Activated T-helper 1 cell treated with Interleukin-2 at 50 U/mL for 16 hours (primary cell): ENCODE results near the gene SULF2.

ENCODE experiments used
- DNase-seq: peaks from one replicate; pipeline ENCODE4 v3.0.0-alpha.2; 2020; ENCODE audit warnings: low read depth

The SULF2 gene

DNA sequence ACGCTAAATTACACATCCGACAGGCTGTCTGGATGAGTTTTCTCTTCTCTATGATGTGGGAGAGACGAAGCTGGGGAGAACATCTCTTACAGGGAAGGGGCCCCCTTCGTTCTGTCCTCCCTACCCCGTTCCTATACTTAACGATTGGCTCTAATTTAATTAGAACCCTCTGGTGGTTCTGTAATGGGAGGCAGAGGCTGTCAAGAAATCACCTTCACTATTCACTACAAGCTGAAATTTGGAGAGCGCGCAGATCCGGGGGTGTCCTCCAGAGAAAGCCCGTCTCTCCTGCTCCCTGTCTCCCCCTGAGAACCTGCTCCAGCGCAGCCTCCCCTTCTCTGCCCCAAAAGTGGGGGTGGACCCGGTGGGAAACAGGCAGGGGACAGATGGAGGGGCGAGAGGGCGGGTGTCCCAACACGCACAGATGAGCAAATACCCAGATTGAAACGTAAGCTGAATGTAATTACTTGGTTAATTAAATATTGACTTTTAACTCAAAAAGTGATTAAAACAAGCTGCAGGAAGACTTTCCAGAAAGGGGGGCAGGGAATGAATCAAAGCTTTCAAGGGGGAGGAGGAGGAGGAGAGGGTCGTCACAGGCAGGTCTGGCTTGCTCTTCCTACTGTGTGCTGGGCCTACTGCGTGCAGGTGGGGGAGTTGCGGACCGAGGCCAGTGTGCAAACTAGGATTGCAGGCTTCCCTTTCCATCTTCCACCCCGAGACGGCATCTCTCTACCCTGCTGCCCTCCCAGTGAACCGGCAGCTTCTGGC lies 1.3 kb downstream of the SULF2 start:
- DNase-seq: no peak

DNA sequence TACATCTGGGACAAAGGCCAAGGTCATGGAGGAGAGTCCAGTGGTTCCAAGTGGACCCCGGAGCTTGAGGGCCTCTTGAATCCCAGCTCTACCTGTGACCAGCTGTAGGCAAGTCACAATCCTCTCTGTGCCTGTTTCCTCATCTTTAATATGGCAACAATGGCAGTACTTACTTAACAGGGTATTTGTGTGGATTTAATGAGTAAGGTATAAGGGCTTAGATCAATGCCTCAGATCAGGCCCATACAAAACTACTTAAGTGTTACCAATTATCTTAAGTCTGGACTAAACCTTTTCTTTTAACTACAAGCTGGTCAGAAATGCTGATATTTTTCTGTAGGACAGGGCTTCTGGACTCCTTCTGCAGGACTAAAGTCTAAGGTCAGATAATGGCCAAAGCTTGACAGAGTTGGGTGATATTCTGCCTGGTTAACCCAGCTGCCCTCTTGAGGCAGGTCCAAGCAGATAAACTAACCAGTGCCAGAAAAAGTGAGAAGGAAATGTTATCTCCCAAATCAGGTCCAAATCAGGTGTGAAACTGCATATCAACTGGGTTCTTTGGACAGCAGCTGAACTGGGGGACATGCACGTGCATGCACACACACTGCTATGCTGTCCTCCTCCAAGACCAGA lies 2.2 kb downstream of the SULF2 start:
- no peak for DNase-seq

DNA sequence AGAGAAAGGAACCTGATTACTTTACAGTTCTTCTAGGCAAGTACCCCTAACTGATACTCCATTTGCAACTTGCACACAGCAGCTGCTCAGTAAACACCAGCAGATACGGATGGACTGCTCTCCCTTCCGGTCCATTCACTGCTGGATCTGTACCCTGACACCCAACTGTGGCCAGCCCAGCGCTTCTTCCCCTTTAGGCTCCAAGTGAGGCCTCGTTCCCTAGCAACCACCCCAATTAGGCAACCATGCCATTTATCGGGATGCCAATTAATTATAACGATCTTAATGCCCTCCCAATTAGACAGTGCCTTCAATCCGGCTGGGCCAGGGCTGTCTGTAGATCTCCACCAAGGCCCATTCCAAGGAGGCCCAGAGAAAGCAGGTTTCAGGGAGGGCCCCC lies 3.2 kb downstream of the SULF2 start:
- no peak for DNase-seq

DNA sequence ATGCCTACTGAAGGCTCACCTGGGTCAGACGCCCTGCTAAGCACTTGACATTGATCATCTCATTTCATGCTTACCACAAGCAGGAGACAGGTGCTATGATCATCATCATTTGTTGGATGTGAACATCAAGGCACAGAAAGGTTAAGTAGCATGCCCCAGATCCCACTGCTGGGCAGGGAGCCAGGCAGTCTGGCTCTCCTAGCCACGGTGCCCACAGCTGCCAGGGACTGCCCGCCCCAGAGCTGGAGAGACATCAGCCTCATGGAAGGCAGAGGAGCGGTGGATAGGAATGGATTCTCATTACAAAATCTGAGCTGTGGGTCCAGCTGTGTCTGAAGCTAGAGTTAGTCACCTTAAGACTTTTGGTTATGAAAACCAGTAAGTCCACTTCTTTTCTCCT lies 3.6 kb downstream of the SULF2 start:
- no peak for DNase-seq

GRCh38 chr20:47780720-47781389 lies 4.4 kb downstream of the SULF2 start:
- DNase-seq: no peak

GRCh38 chr20:47778398-47779354 lies 6.6 kb downstream of the SULF2 start:
- no peak for DNase-seq

DNA sequence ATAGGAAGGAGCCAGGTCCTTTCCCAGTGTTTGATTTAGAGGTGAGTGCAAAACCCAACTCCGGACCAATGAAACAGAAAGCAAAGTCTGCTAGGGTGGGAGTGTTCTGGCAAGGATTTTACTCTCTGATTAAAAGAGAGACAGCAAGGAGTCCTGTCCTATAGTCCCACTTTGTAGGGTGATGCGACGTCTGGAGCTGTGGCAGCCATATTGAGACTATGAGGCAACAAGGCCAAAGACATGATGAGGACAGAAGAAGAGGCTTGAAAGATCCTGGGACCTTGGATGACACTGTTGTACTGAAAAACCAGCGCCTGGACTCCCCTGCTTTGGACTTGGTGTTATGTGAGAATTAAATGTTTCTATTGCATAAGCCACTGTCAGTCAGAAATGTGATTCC lies 8.1 kb downstream of the SULF2 start:
- no peak for DNase-seq

DNA sequence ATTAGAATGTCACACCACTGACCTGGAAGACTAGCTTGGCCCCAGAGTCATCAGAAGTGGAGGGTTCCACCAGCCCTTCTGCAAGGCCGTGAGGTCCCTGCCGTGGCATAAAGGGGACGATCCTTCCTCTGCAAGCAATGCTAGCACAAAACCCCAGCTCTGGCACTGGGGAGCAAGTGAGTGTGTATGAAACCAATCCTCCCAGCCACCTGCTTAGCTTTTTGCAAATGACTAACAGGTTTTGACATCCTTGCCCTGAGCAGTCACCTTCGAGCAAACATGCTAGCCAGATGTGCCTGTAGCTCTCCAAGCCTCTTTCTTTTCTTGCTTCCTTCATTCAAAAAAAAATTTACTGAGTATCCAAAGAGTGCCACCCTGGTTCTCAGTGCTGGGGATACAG lies 8.6 kb downstream of the SULF2 start:
- DNase-seq: no peak

DNA sequence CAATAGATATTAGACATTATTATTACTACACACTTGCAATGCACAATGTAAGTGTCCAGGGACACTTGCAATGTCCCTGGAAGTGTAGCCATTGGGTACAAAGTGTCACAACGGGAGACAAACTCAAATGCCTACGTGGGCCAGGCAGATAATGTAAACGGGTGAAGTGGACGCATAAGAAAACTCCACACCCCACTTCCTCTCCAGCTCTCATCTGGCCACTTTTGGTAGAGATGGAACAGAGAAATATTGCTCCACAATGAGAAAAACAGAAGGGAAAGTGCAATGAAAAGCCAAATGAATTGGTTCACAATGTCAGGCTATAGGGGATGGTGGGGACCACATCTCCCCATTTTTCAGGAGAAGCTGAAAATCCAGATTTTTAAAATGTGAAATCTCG lies 9.4 kb downstream of the SULF2 start:
- no peak for DNase-seq

- no peak for DNase-seq
Observed at GRCh38 chr20:47775039-47775438, 10.2 kb downstream of the SULF2 start.

GRCh38 chr20:47774131-47774777 lies 11.0 kb downstream of the SULF2 start:
- no peak for DNase-seq

GRCh38 chr20:47773371-47773786 lies 11.9 kb downstream of the SULF2 start:
- no peak for DNase-seq

GRCh38 chr20:47770935-47771334 lies 14.3 kb downstream of the SULF2 start:
- DNase-seq: no peak

DNA sequence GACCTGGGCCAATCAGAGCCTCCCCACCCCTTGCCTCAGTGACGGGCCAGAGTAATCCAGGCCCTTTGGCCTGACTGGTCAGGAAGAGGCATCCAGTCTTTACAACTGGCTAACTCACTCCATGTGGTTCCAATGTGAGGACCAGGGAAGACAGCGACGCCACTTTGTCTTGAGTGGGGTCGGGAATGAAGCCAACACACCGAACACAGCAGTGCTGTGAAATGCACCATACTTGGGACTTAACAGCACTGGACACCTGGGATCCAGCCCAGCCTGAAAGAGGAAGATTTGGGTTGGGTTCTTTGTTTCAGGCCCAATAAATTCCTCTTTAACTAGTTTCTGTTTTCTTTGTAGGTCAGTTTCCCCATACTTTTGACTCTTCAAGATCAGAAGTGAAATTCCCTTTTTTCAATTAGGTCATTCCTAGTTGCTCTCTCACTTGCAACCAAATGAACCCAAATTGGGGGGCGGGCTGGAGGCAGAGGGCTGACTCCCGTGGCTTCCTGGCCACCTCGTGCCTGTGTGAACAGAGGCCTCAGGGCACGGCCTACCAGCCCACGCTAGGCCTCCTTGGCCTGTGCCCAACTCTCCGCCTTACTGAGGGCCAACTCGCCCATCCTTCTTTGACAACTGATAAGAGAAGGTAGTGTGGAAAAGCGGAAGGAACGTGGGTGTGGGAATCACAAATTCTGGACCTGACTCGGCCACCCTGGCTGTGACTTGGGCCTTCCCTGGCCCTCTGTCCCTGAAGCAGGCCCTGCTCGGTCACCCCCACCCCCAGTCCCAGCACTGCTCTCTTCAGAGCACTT lies 17.1 kb downstream of the SULF2 start:
- DNase-seq: no peak

DNA sequence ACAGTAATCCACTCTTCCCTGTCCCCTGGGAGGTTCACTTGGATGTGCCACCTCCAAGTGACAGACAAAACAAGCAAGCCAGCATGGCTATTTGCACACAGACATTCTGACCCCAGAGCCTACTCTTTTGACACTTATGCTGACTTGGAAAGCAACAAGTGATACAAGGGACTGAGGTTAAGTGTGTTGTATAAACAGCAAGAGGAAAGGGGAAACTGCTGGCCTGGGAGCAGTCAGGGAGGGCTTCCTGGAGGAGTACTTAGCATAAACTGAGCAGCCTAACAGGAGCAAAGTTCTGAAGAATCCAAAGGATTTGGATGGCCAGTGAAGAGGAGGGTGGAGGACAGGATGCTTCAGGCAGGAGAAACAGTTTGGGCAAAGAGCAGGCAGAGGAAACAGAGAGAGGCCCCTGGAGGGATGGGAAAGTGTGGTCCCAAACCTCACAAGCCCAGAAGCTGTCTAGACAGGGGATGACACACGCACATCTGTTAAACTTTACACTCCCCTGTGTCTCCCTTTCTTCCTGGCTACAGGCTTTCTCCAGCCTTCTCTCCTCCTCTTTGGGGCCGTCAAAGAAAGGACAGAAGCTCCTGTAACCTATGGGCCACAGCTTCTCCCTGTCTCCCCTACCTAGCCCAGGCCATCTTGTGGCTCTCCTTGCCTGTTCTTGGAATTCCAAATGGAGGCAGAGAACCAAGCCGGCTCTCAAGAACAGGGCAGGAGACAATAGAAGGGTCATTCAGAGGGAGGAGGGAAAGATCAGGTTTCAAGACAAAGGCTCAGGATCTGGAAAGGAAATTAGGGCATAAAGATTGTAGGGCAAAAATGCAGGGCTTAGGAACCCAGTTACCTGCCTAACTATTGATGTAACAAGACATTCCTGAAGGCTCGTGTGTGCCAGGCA lies 19.3 kb downstream of the SULF2 start:
- DNase-seq: no peak

GRCh38 chr20:47765271-47765670 lies 20.0 kb downstream of the SULF2 start:
- DNase-seq: no peak

- no peak for DNase-seq
Observed at GRCh38 chr20:47764154-47764733, 21.0 kb downstream of the SULF2 start.

DNA sequence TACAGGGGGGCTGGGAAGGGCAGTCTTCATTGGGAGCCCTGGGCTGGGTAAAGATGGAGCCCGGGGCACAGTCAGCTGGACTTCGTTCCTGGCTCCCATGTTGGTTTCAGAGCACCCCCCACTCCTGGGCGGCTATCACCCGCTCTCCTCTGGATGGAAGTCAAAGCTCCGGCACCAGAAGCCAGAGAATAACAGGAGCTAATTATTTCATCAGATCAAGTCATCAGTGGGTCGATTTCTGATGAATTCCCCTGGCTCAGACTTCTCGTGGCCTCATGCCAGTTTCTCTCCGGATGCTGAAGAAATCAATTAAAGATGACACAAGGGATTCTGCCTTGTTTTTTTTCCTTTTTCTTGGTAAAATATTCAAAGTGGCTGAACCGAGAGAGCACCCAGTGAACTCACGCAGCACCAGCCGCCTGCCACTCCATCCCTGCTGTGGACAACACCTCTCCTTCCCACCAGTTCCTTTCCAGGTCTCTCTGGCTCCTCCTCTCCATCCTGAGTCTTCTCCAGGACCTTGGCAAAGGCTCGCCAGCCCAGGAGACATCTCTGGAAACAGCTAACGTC lies 22.5 kb downstream of the SULF2 start:
- no peak for DNase-seq

GRCh38 chr20:47761482-47762047 lies 23.7 kb downstream of the SULF2 start:
- DNase-seq: no peak
